ENCODE data around the gene LAMB4. TPM values are rescaled to one million over a fixed set of nuclear protein-coding genes. Genes with fewer than 3 reads are reported as not detected.

LAMB4 gene
- total and polyA plus RNA-seq, 7 donors = 0.04 to 2.0 (median 0.14) TPM; not detected in 4

DNA sequence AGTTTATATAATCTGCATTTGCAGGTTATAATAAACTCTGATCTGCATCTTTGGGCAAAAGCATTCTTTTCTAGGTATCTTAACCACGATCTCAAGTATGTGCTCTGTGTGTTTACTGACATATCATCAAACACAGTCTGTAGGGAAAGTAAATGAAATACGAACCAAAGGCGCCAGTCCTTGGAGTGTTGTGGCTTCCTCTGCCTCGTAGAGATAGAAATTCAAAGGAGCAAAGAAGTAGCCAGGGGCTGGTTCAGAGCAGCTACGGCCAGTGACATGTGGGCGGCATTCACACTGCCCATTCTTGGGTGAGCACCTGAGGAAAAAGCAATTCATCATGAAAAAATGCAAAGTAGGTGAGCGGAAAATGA is 38.7 kb downstream of the LAMB4 start:
- H3K27me3 ChIP-seq = no peaks in the 10 kb centered on the region
- no peaks in the 10 kb centered on the region for H3K36me3 ChIP-seq
- H3K4me1 ChIP-seq = peaks cover 0 to 29% (median 23%) of the 10 kb centered on the region in 4 donors
- no peak overlapping the region for H3K27ac ChIP-seq
- TF ChIP-seq POLR2AphosphoS5 (IDR thresholded peaks at IDR 0.05) (no peak), POLR2A (IDR thresholded peaks at IDR 0.05) (no peak), EP300 (IDR thresholded peaks at IDR 0.05) (no peak)
- TF ChIP-seq, protein P1, sequence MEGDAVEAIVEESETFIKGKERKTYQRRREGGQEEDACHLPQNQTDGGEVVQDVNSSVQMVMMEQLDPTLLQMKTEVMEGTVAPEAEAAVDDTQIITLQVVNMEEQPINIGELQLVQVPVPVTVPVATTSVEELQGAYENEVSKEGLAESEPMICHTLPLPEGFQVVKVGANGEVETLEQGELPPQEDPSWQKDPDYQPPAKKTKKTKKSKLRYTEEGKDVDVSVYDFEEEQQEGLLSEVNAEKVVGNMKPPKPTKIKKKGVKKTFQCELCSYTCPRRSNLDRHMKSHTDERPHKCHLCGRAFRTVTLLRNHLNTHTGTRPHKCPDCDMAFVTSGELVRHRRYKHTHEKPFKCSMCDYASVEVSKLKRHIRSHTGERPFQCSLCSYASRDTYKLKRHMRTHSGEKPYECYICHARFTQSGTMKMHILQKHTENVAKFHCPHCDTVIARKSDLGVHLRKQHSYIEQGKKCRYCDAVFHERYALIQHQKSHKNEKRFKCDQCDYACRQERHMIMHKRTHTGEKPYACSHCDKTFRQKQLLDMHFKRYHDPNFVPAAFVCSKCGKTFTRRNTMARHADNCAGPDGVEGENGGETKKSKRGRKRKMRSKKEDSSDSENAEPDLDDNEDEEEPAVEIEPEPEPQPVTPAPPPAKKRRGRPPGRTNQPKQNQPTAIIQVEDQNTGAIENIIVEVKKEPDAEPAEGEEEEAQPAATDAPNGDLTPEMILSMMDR (IDR thresholded peaks at IDR 0.05) = no peak
- DNase-seq = no peak
- no peak overlapping the region for H3K4me3 ChIP-seq
- H3K9me3 ChIP-seq = no peaks in the 10 kb centered on the region
- 78 to 83% methylated on average over 7 of the region's 7 CpGs for WGBS, 2 donors
- intact Hi-C loops (cut with DNase I) = no loop called here

DNA sequence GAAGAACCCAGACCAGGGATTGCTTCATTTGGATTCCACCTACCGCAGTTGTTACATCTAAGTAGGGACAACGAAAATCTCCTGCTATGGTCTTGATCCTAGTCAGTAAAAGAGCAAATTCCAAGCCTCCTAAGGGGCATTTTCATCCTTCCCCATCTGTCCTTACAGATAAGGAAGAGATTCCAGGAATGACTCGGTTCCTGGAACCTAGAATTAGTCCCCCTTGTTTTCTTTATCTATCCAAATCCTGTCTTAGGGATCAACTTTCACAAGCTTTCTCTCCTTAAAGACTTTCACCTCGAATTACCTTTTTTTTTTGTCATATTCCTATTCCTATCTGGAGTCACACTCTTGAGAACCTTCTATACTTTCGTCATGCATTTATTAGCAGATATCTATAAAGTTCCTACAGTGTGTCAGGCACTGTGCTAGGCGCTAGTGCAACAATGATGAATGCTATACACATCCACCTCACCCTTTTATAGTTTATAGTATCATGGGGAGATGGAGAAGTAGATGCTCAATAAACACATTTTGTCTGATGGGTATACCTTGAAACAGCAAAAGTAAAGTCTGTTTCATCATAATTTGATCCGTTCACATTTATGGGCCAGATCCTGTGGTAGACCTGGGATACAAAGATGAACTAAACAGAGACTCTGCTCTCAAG is 39.2 kb downstream of the LAMB4 start:
- no peak for TF ChIP-seq EP300 (IDR thresholded peaks at IDR 0.05)
- TF ChIP-seq, protein P1 (IDR thresholded peaks at IDR 0.05) = no peak
- TF ChIP-seq POLR2A (IDR thresholded peaks at IDR 0.05) = no peak
- TF ChIP-seq POLR2AphosphoS5 (IDR thresholded peaks at IDR 0.05) = no peak
- intact Hi-C loops (cut with DNase I) = no loop called here
- 86 to 87% methylated on average over 7 of the region's 7 CpGs for WGBS, 2 donors
- H3K36me3 ChIP-seq = no peaks in the 10 kb centered on the region
- H3K27ac ChIP-seq = no peak overlapping the region
- no peak overlapping the region for H3K4me3 ChIP-seq
- no peaks in the 10 kb centered on the region for H3K27me3 ChIP-seq
- no peaks in the 10 kb centered on the region for H3K9me3 ChIP-seq
- no peak for DNase-seq
- H3K4me1 ChIP-seq = peaks cover 0 to 23% (median 18%) of the 10 kb centered on the region in 4 donors

DNA sequence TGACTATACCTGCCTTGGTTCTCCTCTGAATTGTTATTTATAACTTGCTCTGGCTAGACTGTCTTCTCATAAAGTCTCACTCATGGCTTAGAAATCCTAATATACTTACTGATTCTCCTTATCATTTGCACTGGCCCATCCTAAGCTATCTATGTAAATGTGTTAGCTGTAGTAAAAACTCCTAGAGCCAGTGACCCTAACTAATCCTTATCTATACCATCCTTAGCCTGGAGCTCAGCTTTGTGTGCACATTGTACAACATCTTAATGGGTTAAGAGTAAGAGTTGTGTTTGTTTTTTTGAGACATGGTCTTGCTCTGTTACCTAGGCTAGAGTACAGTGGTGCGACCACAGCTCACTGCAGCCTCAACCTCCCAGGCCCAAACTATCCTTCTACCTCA is 40.8 kb downstream of the LAMB4 start:
- intact Hi-C loops (cut with DNase I) = no loop called here
- no peaks in the 10 kb centered on the region for H3K36me3 ChIP-seq
- WGBS, 2 donors = 92 to 96% methylated on average over 1 of the region's 1 CpG
- H3K27me3 ChIP-seq = no peaks in the 10 kb centered on the region
- H3K4me3 ChIP-seq = no peak overlapping the region
- H3K27ac ChIP-seq = no peak overlapping the region
- peaks cover 0 to 10% (median 4%) of the 10 kb centered on the region in 4 donors for H3K4me1 ChIP-seq
- no peaks in the 10 kb centered on the region for H3K9me3 ChIP-seq
- TF ChIP-seq POLR2AphosphoS5 (IDR thresholded peaks at IDR 0.05) (no peak), POLR2A (IDR thresholded peaks at IDR 0.05) (no peak), EP300 (IDR thresholded peaks at IDR 0.05) (no peak)
- TF ChIP-seq, protein P1 (IDR thresholded peaks at IDR 0.05) = no peak
- no peak for DNase-seq

DNA sequence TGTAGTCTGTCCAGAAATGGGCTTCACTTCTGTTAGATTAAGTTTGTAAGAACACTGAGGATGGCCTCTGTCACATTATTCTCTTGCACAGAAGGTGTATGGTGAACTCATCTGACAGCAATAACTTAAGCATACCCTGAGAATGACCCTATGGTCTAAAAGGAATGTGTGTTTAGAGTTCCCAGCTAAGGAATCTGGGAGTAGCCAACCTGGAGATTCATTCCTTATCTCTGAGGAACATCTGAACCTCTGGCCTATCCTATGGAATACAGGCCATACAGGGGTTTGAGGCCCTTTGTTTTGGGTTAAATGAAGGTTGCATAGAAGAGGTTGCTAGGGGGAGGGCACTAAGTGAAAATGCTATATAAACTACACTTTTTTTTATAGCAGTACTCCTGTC is 41.4 kb downstream of the LAMB4 start:
- DNase-seq = no peak
- no peaks in the 10 kb centered on the region for H3K27me3 ChIP-seq
- no peaks in the 10 kb centered on the region for H3K9me3 ChIP-seq
- no peak overlapping the region for H3K4me3 ChIP-seq
- peaks cover 0 to 10% (median 4%) of the 10 kb centered on the region in 4 donors for H3K4me1 ChIP-seq
- H3K36me3 ChIP-seq = no peaks in the 10 kb centered on the region
- intact Hi-C loops (cut with DNase I) = no loop called here
- no peak overlapping the region for H3K27ac ChIP-seq
- TF ChIP-seq, protein P1 (IDR thresholded peaks at IDR 0.05) = no peak
- TF ChIP-seq POLR2AphosphoS5 (IDR thresholded peaks at IDR 0.05) (no peak), POLR2A (IDR thresholded peaks at IDR 0.05) (no peak)

DNA sequence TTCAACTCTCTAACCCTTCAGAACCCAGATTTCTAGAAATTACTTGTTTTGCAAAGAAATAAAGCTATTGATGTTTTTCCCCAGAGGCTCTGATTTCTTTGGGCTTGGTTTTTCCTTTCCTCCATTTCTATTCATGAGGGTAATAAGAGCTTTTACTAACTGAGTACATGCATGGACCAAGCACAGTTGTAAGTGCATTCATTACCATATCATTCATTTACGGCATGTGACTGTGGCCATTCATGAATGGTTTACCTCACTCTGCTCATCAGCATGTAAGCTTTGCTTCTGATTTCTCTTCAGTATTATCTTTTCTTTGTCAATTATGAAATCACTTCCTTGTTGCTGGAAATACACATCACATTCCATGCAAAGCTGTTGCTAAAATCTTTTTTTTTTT is 42.4 kb downstream of the LAMB4 start:
- TF ChIP-seq EP300 (IDR thresholded peaks at IDR 0.05) = no peak
- intact Hi-C loops (cut with DNase I) = no loop called here
- H3K27ac ChIP-seq = no peak overlapping the region
- H3K9me3 ChIP-seq = no peaks in the 10 kb centered on the region
- no peaks in the 10 kb centered on the region for H3K27me3 ChIP-seq
- no peak for DNase-seq
- H3K4me3 ChIP-seq = no peak overlapping the region
- no peaks in the 10 kb centered on the region for H3K36me3 ChIP-seq
- peaks cover 0 to 9% (median 4%) of the 10 kb centered on the region in 4 donors for H3K4me1 ChIP-seq
- WGBS, 2 donors = 97 to 99% methylated on average over 1 of the region's 1 CpG
